ENCODE results near the gene SLC35F3.
"Not testable (repeated sequence)": the region's sequence is repeated elsewhere in the genome, so short reads cannot be mapped to it uniquely, and the experiment has no call there.

Gene SLC35F3

DNA sequence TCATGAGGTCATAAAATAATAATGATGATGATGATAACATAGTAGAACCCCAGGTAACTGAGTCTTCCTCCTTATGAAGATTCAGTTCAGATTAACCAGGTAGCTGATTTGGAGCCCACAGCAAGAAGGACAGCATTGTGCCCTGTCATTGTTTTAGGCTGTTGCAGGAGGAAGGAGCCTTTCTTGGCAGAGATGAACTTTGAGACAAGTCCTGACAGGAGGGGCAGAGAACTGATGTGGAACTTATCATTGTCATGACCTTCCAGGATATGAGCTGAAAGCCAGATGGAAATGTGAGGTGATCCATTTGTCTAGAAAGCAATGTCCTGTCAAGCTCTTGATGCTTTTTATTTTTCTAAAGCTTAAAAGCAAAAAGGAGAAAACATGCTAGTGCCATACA lies 336.2 kb downstream of the SLC35F3 start:
- TF ChIP-seq, protein P1, sequence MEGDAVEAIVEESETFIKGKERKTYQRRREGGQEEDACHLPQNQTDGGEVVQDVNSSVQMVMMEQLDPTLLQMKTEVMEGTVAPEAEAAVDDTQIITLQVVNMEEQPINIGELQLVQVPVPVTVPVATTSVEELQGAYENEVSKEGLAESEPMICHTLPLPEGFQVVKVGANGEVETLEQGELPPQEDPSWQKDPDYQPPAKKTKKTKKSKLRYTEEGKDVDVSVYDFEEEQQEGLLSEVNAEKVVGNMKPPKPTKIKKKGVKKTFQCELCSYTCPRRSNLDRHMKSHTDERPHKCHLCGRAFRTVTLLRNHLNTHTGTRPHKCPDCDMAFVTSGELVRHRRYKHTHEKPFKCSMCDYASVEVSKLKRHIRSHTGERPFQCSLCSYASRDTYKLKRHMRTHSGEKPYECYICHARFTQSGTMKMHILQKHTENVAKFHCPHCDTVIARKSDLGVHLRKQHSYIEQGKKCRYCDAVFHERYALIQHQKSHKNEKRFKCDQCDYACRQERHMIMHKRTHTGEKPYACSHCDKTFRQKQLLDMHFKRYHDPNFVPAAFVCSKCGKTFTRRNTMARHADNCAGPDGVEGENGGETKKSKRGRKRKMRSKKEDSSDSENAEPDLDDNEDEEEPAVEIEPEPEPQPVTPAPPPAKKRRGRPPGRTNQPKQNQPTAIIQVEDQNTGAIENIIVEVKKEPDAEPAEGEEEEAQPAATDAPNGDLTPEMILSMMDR (IDR thresholded peaks at IDR 0.05; ENCODE audit: low read depth, low read length, missing control alignments) = no peak
- H3K4me3 ChIP-seq (replicated peaks; ENCODE audit: low read depth, low read length) = no peak overlapping the region
- no peak for DNase-seq (ENCODE audit: extremely low read depth, low read depth)

- TF ChIP-seq, protein P1 (IDR thresholded peaks at IDR 0.05; ENCODE audit: low read depth, low read length, missing control alignments) = no peak
- DNase-seq (ENCODE audit: extremely low read depth, low read depth) = no peak
- no peak overlapping the region for H3K4me3 ChIP-seq (replicated peaks; ENCODE audit: low read depth, low read length)
Measured at GRCh38 chr1:234241941-234242490, 337.5 kb downstream of the SLC35F3 start.

GRCh38 chr1:234243521-234244260 lies 339.2 kb downstream of the SLC35F3 start:
- TF ChIP-seq, protein P1 (IDR thresholded peaks at IDR 0.05; ENCODE audit: low read depth, low read length, missing control alignments) = no peak
- no peak for DNase-seq (ENCODE audit: extremely low read depth, low read depth)
- no peak overlapping the region for H3K4me3 ChIP-seq (replicated peaks; ENCODE audit: low read depth, low read length)

GRCh38 chr1:234244482-234244881 lies 340.0 kb downstream of the SLC35F3 start:
- H3K4me3 ChIP-seq (replicated peaks; ENCODE audit: low read depth, low read length) = no peak overlapping the region
- no peak for DNase-seq (ENCODE audit: extremely low read depth, low read depth)
- TF ChIP-seq, protein P1 (IDR thresholded peaks at IDR 0.05; ENCODE audit: low read depth, low read length, missing control alignments) = no peak

- H3K4me3 ChIP-seq (replicated peaks; ENCODE audit: low read depth, low read length) = no peak overlapping the region
- TF ChIP-seq, protein P1 (IDR thresholded peaks at IDR 0.05; ENCODE audit: low read depth, low read length, missing control alignments) = no peak
- DNase-seq (ENCODE audit: extremely low read depth, low read depth) = no peak
Measured at GRCh38 chr1:234246638-234247116, 342.2 kb downstream of the SLC35F3 start.

DNA sequence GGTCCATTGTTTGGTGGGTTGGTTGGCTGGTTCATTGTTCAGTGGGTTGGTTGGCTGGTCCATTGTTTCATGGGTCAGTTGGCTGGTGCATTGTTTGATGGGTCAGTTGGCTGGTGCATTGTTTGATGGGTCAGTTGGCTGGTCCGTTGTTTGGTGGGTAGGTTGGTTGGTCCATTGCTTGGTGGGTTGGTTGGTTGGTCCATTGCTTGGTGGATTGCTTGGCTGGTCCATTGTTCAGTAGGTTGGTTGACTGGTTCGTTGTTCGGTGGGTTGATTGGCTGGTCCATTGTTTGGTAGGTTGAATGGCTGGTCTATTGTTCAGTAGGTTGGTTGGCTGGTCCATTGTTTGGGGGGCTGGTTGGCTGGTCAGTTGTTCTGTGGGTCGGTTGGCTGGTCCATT lies 343.3 kb downstream of the SLC35F3 start:
- not testable (repeated sequence) for H3K4me3 ChIP-seq (replicated peaks; ENCODE audit: low read depth, low read length); DNase-seq (ENCODE audit: extremely low read depth, low read depth)

- TF ChIP-seq, protein P1 (IDR thresholded peaks at IDR 0.05; ENCODE audit: low read depth, low read length, missing control alignments) = no peak
- no peak overlapping the region for H3K4me3 ChIP-seq (replicated peaks; ENCODE audit: low read depth, low read length)
- no peak for DNase-seq (ENCODE audit: extremely low read depth, low read depth)
Measured at GRCh38 chr1:234250747-234251146, 346.3 kb downstream of the SLC35F3 start.

Data from HFF-Myc (cell line).